Measurements from ENCODE around the gene KDM4B. TPM values are rescaled to one million over a fixed set of nuclear protein-coding genes. Genes with fewer than 3 reads are reported as not detected.
A peak's percentile ranks its signal among the peaks of the same experiment; 100 is the strongest.

The KDM4B gene
- total RNA-seq, 4 donors from 2014 or later: 26.6 to 84.2 (median 39.9) TPM

- peaks cover 18 to 43% (median 32%) of the 10 kb centered on the region in 4 donors for H3K4me1 ChIP-seq
- no peak overlapping the region for H3K4me3 ChIP-seq
- no peak overlapping the region for H3K27ac ChIP-seq
- no peaks in the 10 kb centered on the region for H3K9me3 ChIP-seq
- WGBS, 2 donors (ENCODE audit: low coverage in 1 of 2): 79 to 96% methylated on average over 3 of the region's 3 CpGs
- H3K27me3 ChIP-seq: no peaks in the 10 kb centered on the region
- TF ChIP-seq POLR2AphosphoS5 (IDR thresholded peaks at IDR 0.05) (peak in 1 of 3 donors; percentile 21), EP300 (IDR thresholded peaks at IDR 0.05; ENCODE audit: low read depth) (no peak)
- intact Hi-C loops (cut with DNase I; ENCODE audit: low total_unique reads) (loop anchor here (10.0 kb wide), 1 partner anchor 55 kb away; no protein-coding TSS in a partner anchor), in situ Hi-C loops (cut with MboI; ENCODE audit: low pct_ligation_motif_present in 1 of 4, low pct_unique_long_range_greater_than_20kb in 1 of 4, low sequenced_read_pairs in 3 of 4) (no loop called here)
- no peak for DNase-seq
- H3K36me3 ChIP-seq: no peaks in the 10 kb centered on the region
Observed at GRCh38 chr19:4980067-4980466, 11.2 kb downstream of the KDM4B start.

DNA sequence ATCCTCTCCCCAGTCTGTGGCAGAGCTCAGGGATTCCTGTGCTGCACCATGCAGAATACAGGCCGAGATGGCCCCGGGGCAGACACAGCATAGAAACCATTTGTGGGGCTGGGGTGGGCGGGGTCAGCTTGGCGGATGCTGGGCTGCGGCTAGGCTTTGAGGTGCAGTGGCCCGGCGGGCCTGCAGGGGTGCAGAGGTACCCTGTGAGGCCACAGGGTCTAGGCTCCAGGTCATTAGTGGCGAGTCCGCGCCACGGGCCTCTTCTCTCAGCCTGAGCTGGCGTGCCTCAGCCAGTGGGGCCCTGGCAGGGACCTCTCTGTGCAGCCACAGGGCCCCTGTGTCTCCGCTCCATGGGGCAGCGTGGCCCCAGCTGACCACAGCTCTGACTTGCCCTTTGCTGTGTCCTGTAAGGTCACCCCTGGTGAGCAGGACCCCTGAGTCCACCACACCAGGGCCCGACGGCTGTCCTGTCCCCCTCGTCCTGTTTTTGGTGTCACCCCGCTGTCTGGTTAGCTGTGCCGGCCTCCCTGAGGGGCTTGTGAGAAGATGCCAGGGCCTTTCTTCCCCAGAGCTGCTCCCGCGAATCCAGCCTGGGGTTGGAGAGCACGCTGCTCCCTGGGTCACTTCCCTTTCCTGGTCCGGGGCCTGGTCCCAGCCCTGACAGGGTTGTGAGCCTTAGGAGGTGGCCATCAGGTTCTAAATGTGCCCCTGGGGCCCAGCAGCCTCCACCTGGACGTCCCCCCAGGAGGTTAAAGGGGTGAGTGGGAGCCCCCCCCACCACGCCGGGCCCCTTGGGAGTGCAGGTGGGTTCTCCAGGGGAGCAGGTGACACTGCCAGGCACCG lies 12.1 kb downstream of the KDM4B start:
- Histone ChIP-seq H3K9me3 (no peaks in the 10 kb centered on the region), H3K27ac (no peak overlapping the region), H3K4me1 (peaks cover 11 to 38% (median 25%) of the 10 kb centered on the region in 4 donors), H3K4me3 (no peak overlapping the region), H3K27me3 (no peaks in the 10 kb centered on the region), H3K36me3 (no peaks in the 10 kb centered on the region)
- 82% methylated on average over 26 of the region's 27 CpGs; no CpG with 5 or more reads in 1 of the 2 donors for WGBS, 2 donors (ENCODE audit: low coverage in 1 of 2)
- intact Hi-C loops (cut with DNase I; ENCODE audit: low total_unique reads) (loop anchor here (10.0 kb wide), 1 partner anchor 54 kb away; no protein-coding TSS in a partner anchor), in situ Hi-C loops (cut with MboI; ENCODE audit: low pct_ligation_motif_present in 1 of 4, low pct_unique_long_range_greater_than_20kb in 1 of 4, low sequenced_read_pairs in 3 of 4) (no loop called here)
- no peak for TF ChIP-seq POLR2A (IDR thresholded peaks at IDR 0.05)
- no peak for TF ChIP-seq EP300 (IDR thresholded peaks at IDR 0.05; ENCODE audit: low read depth)
- no peak for TF ChIP-seq CTCF (IDR thresholded peaks at IDR 0.05)
- TF ChIP-seq POLR2AphosphoS5 (IDR thresholded peaks at IDR 0.05): no peak
- no peak for DNase-seq

DNA sequence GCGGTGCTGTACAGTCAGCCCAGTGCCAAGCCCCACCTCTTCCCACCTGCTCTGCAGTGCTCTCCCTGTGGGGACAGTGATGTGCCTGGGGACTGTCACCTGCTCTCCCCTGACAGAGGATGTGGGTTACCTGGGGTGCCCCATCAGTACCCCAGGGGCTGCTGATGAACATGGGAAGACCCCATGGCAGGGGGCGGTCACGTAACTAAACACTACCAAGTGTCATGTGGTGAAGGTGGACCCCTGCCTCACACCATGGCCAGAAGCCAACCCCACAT lies 12.7 kb downstream of the KDM4B start:
- Histone ChIP-seq H3K27me3 (no peaks in the 10 kb centered on the region), H3K9me3 (no peaks in the 10 kb centered on the region), H3K4me3 (no peak overlapping the region), H3K36me3 (no peaks in the 10 kb centered on the region), H3K4me1 (peaks cover 11 to 37% (median 25%) of the 10 kb centered on the region in 4 donors), H3K27ac (no peak overlapping the region)
- 72 to 100% methylated on average over 2 to 3 of the region's 3 CpGs for WGBS, 2 donors (ENCODE audit: low coverage in 1 of 2)
- DNase-seq: no peak
- in situ Hi-C loops (cut with MboI; ENCODE audit: low pct_ligation_motif_present in 1 of 4, low pct_unique_long_range_greater_than_20kb in 1 of 4, low sequenced_read_pairs in 3 of 4) (no loop called here), intact Hi-C loops (cut with DNase I; ENCODE audit: low total_unique reads) (loop anchor here (10.0 kb wide), 1 partner anchor 53 kb away; no protein-coding TSS in a partner anchor)
- TF ChIP-seq EP300 (IDR thresholded peaks at IDR 0.05; ENCODE audit: low read depth): no peak

DNA sequence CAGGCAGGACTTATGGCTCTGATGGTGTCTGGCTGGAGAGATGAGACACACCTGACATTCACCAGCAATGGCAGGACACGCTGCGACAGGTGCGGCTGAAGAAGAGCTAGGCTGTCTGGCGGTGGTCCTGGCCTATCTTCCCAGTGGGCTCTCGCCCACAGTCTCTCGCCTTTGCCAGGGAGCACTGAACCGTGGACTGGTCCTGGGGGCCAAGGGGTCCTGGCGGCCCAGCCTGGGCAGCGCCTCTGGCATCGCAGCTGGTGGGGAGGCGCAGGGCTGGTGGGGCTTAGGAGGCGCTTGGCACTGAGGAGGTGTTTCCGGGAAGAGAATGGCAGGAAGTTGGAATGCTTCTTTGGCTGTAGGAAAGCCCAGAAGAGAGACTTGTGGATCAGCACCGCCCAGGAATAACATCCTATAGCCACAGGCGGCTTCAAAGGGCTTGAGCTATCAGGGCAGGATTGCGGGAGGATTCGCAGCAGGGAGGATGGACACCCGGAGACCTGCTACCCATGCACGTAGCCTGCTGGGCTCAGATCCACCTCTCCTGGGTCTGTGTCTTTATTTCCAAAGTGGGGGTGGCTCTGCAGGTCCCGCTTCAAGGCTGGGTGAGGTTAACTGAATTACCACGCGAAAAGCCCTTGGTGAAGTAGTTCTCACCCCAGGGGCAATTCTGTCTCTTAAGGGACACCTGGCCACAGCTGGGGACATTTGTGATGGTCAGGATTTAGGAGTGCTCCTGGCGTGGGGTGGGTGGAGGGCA lies 14.6 kb downstream of the KDM4B start:
- in situ Hi-C loops (cut with MboI; ENCODE audit: low pct_ligation_motif_present in 1 of 4, low pct_unique_long_range_greater_than_20kb in 1 of 4, low sequenced_read_pairs in 3 of 4) (no loop called here), intact Hi-C loops (cut with DNase I; ENCODE audit: low total_unique reads) (loop anchor here (10.0 kb wide), 1 partner anchor 51 kb away; no protein-coding TSS in a partner anchor)
- no peaks in the 10 kb centered on the region for H3K9me3 ChIP-seq
- peaks cover 6 to 35% (median 21%) of the 10 kb centered on the region in 4 donors for H3K4me1 ChIP-seq
- H3K4me3 ChIP-seq: no peak overlapping the region
- TF ChIP-seq EP300 (IDR thresholded peaks at IDR 0.05; ENCODE audit: low read depth): no peak
- no peak for TF ChIP-seq CTCF (IDR thresholded peaks at IDR 0.05)
- no peak for TF ChIP-seq POLR2A (IDR thresholded peaks at IDR 0.05)
- no peak for TF ChIP-seq POLR2AphosphoS5 (IDR thresholded peaks at IDR 0.05)
- DNase-seq: no peak
- WGBS, 2 donors (ENCODE audit: low coverage in 1 of 2): 95% methylated on average over 22 of the region's 23 CpGs; no CpG with 5 or more reads in 1 of the 2 donors
- H3K27ac ChIP-seq: no peak overlapping the region
- H3K27me3 ChIP-seq: no peaks in the 10 kb centered on the region
- no peaks in the 10 kb centered on the region for H3K36me3 ChIP-seq

- Histone ChIP-seq H3K4me1 (peaks cover 7 to 36% (median 23%) of the 10 kb centered on the region in 4 donors), H3K36me3 (no peaks in the 10 kb centered on the region), H3K27me3 (no peaks in the 10 kb centered on the region), H3K4me3 (no peak overlapping the region), H3K9me3 (no peaks in the 10 kb centered on the region), H3K27ac (no peak overlapping the region)
- TF ChIP-seq POLR2AphosphoS5 (IDR thresholded peaks at IDR 0.05) (no peak), EP300 (IDR thresholded peaks at IDR 0.05; ENCODE audit: low read depth) (no peak), CTCF (IDR thresholded peaks at IDR 0.05) (no peak), POLR2A (IDR thresholded peaks at IDR 0.05) (no peak)
- 92 to 100% methylated on average over 1 to 7 of the region's 7 CpGs for WGBS, 2 donors (ENCODE audit: low coverage in 1 of 2)
- in situ Hi-C loops (cut with MboI; ENCODE audit: low pct_ligation_motif_present in 1 of 4, low pct_unique_long_range_greater_than_20kb in 1 of 4, low sequenced_read_pairs in 3 of 4): no loop called here
- no peak for DNase-seq
- intact Hi-C loops (cut with DNase I; ENCODE audit: low total_unique reads): loop anchor here (10.0 kb wide), 1 partner anchor 51 kb away; no protein-coding TSS in a partner anchor
Observed at GRCh38 chr19:4984106-4984380, 15.1 kb downstream of the KDM4B start.

Measured in transverse colon (tissue), 4 donors.